GM12874 (cell line): ENCODE measurements around the gene SMG6.
A peak's percentile ranks its signal among the peaks of the same experiment; 100 is the strongest.

Experiments used
- TF ChIP-seq, protein P1 (sequence below): IDR thresholded peaks from 2 replicates; pipeline ENCODE4 v1.5.1; 2011; ENCODE audit warnings: low read depth, mild to moderate bottlenecking, control low read depth, low read length, moderate library complexity; ENCODE audit not compliant: insufficient read depth

Gene SMG6

GRCh38 chr17:2025622-2026309 is 277.8 kb downstream of the SMG6 start:
- TF ChIP-seq, protein P1, sequence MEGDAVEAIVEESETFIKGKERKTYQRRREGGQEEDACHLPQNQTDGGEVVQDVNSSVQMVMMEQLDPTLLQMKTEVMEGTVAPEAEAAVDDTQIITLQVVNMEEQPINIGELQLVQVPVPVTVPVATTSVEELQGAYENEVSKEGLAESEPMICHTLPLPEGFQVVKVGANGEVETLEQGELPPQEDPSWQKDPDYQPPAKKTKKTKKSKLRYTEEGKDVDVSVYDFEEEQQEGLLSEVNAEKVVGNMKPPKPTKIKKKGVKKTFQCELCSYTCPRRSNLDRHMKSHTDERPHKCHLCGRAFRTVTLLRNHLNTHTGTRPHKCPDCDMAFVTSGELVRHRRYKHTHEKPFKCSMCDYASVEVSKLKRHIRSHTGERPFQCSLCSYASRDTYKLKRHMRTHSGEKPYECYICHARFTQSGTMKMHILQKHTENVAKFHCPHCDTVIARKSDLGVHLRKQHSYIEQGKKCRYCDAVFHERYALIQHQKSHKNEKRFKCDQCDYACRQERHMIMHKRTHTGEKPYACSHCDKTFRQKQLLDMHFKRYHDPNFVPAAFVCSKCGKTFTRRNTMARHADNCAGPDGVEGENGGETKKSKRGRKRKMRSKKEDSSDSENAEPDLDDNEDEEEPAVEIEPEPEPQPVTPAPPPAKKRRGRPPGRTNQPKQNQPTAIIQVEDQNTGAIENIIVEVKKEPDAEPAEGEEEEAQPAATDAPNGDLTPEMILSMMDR, result 0 out of 2 replicates have a peak, but pooled peaks have one; percentile 9

- TF ChIP-seq, protein P1, result no peak
Measured at GRCh38 chr17:2025220-2025621, 278.4 kb downstream of the SMG6 start, which contains the start of gene RTN4RL1. TSS of gene RTN4RL1 (minus strand) at chr17:2025334. CDS start at chr17:2024865, 469 bp downstream.

- TF ChIP-seq, protein P1, result no peak
Measured at GRCh38 chr17:2024572-2025219, 278.9 kb downstream of the SMG6 start.

GRCh38 chr17:2023692-2024571 is 279.7 kb downstream of the SMG6 start:
- TF ChIP-seq, protein P1, result no peak

DNA sequence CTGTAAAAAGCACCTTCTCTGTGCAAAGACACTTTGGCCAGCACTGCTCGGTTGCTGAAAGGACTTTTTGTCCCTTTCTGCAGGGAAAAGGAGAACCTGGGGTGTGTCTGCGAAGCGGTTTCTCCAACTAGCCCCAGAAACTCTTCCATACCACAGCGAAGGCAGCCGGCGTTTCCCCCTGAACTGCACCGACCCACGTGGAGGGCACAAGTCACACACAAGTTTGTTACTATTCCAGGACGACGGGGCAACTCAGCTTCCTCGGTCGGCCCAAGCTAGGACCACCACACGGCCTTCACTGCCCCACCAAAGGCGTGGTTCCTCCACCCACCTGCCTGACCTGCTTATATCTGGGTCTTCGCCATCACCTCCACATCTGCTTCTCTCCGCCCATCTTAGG is 280.3 kb downstream of the SMG6 start:
- TF ChIP-seq, protein P1, result no peak

DNA sequence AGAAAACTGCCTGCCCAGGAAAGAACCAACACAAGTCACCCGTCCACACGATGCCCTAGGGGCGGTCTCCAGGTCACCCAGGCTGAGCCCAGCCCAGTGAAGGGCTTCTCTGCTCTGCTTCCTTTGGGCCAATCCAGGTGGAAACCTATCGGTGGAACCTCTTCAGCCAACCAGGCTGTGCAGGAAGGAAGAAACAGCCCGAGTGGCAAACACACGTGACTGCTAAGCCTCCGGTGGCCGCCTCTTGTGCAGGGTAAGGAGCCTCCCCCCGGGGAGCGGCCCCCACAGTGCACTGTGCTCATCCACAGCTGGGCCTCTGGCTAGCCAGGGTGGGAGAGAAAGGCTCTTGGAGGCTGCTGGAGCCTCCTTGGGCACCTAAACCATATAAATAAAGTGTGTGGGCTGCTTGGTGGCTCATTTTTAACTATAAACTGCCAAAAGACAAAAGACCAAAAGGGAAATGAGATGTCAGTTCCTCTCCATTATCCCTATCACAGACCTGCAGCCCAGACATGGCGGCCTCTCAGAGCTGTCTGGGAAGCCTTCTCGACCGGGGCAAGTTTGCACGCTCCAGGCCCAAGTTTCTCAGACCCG is 280.8 kb downstream of the SMG6 start:
- TF ChIP-seq, protein P1, result no peak
